HG02642 (cell line): ENCODE data around the gene ZDHHC14.

Experiments
- ATAC-seq: cut with Tn5 transposase; IDR thresholded peaks from one replicate; pipeline ENCODE4 v1.9.1; 2021; ENCODE audit warnings: mild to moderate bottlenecking; ENCODE audit not compliant: unreplicated experiment, poor library complexity

Gene ZDHHC14

GRCh38 chr6:157528931-157529653 lies 148.1 kb downstream of the ZDHHC14 start:
- no peak for ATAC-seq

- no peak for ATAC-seq
These were observed 148.7 kb downstream of the ZDHHC14 start for GRCh38 chr6:157529654-157530039.

- no peak for ATAC-seq
These were observed 149.1 kb downstream of the ZDHHC14 start for GRCh38 chr6:157530126-157530525.

- ATAC-seq = no peak
These were observed 149.8 kb downstream of the ZDHHC14 start for GRCh38 chr6:157530724-157531168.

GRCh38 chr6:157531169-157531985 lies 150.4 kb downstream of the ZDHHC14 start:
- no peak for ATAC-seq

GRCh38 chr6:157531986-157532365 lies 151.0 kb downstream of the ZDHHC14 start:
- ATAC-seq = no peak

GRCh38 chr6:157533048-157533871 lies 152.3 kb downstream of the ZDHHC14 start:
- no peak for ATAC-seq

- ATAC-seq = no peak
These were observed 153.3 kb downstream of the ZDHHC14 start for GRCh38 chr6:157534134-157534871.

- no peak for ATAC-seq
These were observed 154.0 kb downstream of the ZDHHC14 start for GRCh38 chr6:157534977-157535339.

- ATAC-seq = peak; percentile 66
These were observed 154.6 kb downstream of the ZDHHC14 start for GRCh38 chr6:157535340-157536222.

GRCh38 chr6:157536223-157536545 lies 155.2 kb downstream of the ZDHHC14 start:
- ATAC-seq = no peak

- ATAC-seq = no peak
These were observed 156.6 kb downstream of the ZDHHC14 start for GRCh38 chr6:157537556-157537955.

GRCh38 chr6:157538168-157538567 lies 157.2 kb downstream of the ZDHHC14 start:
- no peak for ATAC-seq

GRCh38 chr6:157538698-157539097 lies 157.7 kb downstream of the ZDHHC14 start:
- no peak for ATAC-seq

- ATAC-seq = no peak
These were observed 158.4 kb downstream of the ZDHHC14 start for GRCh38 chr6:157539421-157539822.

- ATAC-seq = no peak
These were observed 159.1 kb downstream of the ZDHHC14 start for GRCh38 chr6:157539900-157540752.

GRCh38 chr6:157541618-157542413 lies 160.8 kb downstream of the ZDHHC14 start:
- ATAC-seq = no peak
